ENCODE measurements around the gene MB21D2.

The MB21D2 gene

GRCh38 chr3:192842711-192843110, 74.9 kb downstream of the MB21D2 start:
- TF ChIP-seq ZFX (IDR thresholded peaks at IDR 0.05) (no peak), CTCF (conservative IDR thresholded peaks at IDR 0.05) (no peak)
- no peak overlapping the region for H3K27ac ChIP-seq

- H3K27ac ChIP-seq = no peak overlapping the region
- TF ChIP-seq CTCF (conservative IDR thresholded peaks at IDR 0.05) (no peak), ZFX (IDR thresholded peaks at IDR 0.05) (no peak)
Measured at GRCh38 chr3:192842138-192842537, 75.5 kb downstream of the MB21D2 start.

- no peak for TF ChIP-seq ZFX (IDR thresholded peaks at IDR 0.05)
- no peak for TF ChIP-seq CTCF (conservative IDR thresholded peaks at IDR 0.05)
- H3K27ac ChIP-seq = no peak overlapping the region
Measured at GRCh38 chr3:192841428-192841827, 76.2 kb downstream of the MB21D2 start.

- TF ChIP-seq ZFX (IDR thresholded peaks at IDR 0.05) = no peak
Measured at GRCh38 chr3:192840143-192840836, 77.4 kb downstream of the MB21D2 start.

GRCh38 chr3:192835818-192836815, 81.5 kb downstream of the MB21D2 start:
- H3K27ac ChIP-seq = no peak overlapping the region
- TF ChIP-seq ZFX (IDR thresholded peaks at IDR 0.05) = no peak
- no peak for TF ChIP-seq CTCF (conservative IDR thresholded peaks at IDR 0.05)

More at GRCh38 chr3:192840143-192840836, 77.4 kb downstream of the MB21D2 start:
- no peak overlapping the region for H3K27ac ChIP-seq

- H3K27ac ChIP-seq = no peak overlapping the region
- TF ChIP-seq ZFX (IDR thresholded peaks at IDR 0.05) = no peak
Measured at GRCh38 chr3:192834428-192834827, 83.2 kb downstream of the MB21D2 start.

- H3K27ac ChIP-seq = no peak overlapping the region
- no peak for TF ChIP-seq CTCF (conservative IDR thresholded peaks at IDR 0.05)
- no peak for TF ChIP-seq ZFX (IDR thresholded peaks at IDR 0.05)
Measured at GRCh38 chr3:192833177-192833890, 84.3 kb downstream of the MB21D2 start.

Measured in C4-2B (cell line).